Activated CD4-positive, CD25-positive, alpha-beta regulatory T cell treated with anti-CD3 and anti-CD28 coated beads, Interleukin-2, amount 50 U/mL, for 16 hours (primary cell): Measurements from ENCODE around the gene GSG1L.

Experiments
- DNase-seq: peaks from one replicate; pipeline ENCODE4 v3.0.0-alpha.2; 2020; ENCODE audit warnings: low read depth, low spot score

The GSG1L gene

GRCh38 chr16:27820646-27821345 lies 242.7 kb downstream of the GSG1L start:
- DNase-seq = no peak

DNA sequence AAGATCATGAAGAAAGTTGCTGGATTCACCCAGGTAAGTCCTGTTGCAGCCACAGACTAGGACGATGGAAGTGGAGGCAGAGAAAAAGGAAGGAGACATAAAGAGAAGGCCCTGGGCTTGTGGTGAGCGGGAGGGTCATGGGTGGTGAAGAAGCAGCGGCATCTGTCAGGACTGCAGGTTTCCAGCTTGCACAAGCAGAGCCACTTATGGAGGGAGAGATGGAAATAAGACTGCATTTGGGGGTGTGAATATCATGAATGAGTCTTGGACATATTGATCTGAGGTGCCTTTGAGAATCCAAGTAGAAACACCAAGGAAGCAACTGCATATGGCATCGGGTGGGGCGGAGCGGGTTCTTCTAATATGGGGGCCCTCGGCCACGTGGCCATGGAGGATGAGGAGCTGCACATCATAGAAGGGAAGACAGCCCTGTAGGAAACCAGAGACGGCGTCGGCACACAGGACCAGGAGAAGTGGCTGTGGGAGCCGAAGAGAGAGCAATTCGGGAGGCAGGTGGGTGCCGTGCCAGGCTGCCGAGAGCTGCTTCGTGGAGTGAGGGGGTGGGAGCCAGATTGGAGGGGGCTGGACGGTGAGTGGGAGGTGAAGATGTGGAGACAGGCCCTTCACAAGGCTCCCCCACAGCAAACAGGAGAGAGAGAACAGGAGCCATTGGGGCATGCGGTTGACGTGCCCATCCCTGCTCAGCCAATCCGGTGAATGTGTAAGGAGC lies 243.5 kb downstream of the GSG1L start:
- DNase-seq = no peak

GRCh38 chr16:27819356-27819755 lies 244.2 kb downstream of the GSG1L start:
- DNase-seq = no peak

DNA sequence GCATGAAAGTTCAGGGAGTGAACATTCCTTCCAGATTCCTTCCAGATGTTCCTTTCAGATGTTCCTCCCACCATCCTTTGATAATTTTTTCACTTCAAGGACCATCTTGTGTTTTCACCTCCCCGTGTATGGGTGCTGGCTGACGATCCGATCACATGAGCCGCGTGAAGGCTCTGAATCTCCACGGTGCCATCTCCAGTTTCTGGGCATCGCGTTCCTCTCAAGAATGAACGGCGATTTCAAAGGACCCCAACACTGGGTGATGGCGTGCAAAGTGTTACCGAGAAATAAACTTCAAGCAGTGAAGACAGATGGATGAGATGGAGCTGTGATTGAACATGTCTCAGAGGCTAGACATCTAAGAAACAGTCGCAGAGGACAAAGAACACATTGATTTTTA lies 245.3 kb downstream of the GSG1L start:
- no peak for DNase-seq

GRCh38 chr16:27817038-27817437 lies 246.5 kb downstream of the GSG1L start:
- DNase-seq = no peak

DNA sequence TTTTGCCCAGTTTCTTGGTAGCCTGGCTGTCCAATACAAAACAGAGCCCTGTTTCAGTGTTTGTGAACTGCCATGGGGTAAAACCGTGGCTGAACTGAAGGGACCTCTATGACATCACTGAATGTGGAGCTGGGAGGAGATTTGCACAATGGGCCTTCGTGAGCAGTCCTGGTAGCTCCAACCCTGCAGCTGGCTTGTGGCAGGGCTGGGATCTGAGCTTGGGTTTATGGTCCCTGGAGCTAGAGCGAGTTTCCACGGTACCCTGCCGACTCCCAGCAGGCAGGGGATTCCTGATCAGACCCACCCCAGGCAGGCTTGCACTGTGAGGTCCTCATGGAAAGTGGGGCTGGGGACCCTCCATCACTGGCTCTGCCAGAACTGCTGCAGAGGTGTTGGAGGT lies 247.0 kb downstream of the GSG1L start:
- no peak for DNase-seq

DNA sequence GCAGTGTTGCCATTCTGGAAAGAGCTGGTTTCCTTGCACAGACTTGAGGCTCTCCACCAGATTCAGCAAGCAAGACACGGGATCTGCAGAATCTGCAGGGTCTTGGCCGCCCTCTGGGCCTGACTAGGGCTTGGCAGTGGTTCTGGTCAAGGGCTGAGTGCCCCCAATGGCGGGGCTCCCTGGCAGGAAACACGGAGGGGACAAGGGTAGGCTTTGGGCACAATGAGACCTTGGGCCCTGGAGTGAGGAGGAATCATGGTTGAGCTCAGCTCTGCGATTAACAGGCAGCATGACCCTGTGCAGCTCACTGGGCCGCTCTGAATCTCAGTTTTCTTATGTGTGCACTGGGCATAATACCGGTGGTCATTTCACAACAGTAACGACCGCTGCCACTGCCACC lies 249.9 kb downstream of the GSG1L start:
- no peak for DNase-seq

GRCh38 chr16:27811881-27812280 lies 251.6 kb downstream of the GSG1L start:
- no peak for DNase-seq

DNA sequence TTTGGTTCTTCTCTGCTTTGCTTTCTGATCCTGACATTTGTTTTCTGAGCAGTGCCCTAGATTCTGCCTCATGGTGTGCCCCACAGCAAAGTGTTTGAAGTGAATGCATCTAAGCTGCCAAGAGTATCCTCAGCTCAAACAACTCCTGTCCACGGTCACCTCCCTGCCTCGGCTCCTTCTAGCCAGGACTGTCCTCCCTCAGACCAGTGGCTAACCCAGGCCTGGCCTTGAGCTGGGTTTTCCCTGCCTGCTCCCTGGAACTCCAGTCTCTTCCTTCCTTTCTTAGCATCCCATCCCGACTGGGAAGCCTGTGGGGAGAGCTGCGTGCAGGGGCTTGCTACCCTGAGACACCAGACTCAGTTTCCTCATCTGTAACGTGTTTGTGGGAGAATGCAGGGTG lies 256.5 kb downstream of the GSG1L start:
- DNase-seq = no peak

GRCh38 chr16:27806388-27806787 lies 257.1 kb downstream of the GSG1L start:
- DNase-seq = no peak

- DNase-seq = no peak
These were observed 257.6 kb downstream of the GSG1L start for GRCh38 chr16:27805828-27806351.

GRCh38 chr16:27803775-27804549 lies 259.6 kb downstream of the GSG1L start:
- no peak for DNase-seq

GRCh38 chr16:27802664-27803439 lies 260.7 kb downstream of the GSG1L start:
- no peak for DNase-seq

DNA sequence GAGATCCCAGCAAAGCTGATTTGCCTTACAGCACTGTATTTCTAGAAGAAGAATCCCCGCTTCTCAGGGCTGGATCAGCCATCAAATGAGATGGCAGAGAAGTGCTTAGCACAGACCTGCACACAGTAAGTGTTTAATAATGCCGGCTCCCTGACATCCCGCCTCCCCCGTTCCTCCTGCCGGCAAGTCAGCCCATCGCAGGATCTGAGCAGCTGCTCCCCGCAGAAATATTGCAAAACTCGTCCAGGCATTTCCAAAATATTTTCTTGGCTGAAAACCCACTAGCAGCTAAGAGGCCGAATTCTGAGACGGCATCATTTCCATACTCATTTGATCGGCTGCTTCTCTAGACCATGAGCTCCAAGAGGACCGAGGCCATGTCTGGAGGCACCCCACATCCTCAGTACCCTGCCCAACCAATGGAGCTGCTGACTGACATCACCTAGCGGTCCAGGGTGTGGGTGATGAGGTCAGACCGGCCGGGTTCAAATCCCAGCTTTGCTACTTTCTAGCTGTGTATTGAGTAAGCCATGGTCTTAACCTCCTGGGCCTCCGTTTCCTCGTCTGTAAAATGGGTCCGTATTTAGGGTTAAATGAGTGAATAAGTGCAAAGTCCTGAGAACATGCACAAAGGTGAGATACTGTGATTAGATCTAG lies 262.1 kb downstream of the GSG1L start:
- no peak for DNase-seq

DNA sequence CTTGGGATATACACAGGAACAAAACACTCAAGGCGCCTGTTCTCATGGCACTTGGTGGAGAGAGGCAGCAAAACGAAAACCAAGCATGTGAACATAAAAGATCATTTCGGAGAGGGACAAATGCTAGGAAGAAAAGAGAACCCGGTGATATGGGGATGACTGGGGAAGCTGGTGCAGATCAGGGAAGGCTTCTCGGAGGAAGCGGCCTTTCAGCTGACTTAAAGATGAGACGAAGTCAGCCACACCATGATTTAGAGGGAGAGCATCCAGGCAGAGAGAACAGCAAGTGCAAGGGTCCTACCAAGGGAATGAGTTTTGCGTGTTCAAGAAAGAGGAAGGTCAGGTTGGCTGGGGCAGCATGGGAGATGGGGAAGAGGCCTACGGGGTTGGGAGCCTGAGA lies 262.7 kb downstream of the GSG1L start:
- DNase-seq = no peak

GRCh38 chr16:27799896-27800295 lies 263.6 kb downstream of the GSG1L start:
- no peak for DNase-seq

GRCh38 chr16:27798241-27798640 lies 265.3 kb downstream of the GSG1L start:
- no peak for DNase-seq

- DNase-seq = no peak
These were observed 267.4 kb downstream of the GSG1L start for GRCh38 chr16:27795992-27796614.

DNA sequence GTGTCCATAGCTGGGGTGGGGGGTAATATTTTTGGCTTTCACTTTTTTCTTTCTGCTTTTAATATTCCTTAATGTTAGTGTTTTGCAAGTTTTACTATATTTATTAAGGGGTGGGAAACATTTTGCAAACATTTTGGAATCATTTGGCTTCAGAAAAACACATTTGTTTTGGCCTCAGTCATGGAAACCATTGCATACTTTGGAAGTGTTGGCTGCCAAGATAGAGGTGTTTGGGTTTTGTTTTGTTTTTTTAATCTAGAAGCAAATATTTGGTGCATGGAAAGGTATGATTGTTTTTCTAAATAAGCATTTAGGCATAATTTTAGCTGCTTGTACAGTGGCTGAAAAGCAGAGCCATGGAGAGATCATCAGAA lies 270.3 kb downstream of the GSG1L start:
- no peak for DNase-seq

DNA sequence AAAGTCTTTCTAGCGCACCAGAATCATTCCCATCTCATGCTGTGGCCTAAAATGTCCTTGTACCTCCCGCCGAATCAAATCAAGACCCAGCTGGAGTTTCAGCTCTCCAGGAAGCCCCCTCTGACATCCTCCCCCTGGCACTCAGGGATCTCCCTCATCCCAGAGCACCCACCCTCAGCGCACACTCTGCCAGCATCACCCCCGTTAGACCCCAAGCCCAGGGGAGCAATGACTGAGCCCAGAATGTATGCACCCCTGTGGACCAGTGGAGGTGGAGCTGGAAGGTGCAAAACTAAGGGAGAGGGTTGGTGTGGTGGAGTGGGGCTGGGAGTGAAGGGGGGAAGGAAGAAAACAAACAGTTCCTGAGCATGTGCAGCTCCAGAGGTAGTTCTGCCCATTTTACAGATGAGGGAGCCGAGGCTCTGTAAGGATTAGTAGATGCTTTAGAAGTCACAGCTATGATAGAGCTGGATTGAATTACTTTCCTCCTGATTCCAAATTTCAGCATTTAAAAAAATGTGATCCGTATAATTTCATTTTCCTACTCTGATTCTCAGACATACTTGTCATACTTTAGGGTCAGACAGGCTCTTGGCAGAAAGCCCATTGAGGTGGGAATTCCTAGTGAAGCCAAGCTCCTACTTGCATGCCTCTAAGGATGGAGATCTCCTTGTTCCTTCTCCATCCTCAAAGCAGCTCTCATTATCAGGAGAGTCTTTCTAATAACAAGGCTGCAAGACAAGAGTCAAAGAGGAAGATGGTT lies 270.8 kb downstream of the GSG1L start:
- DNase-seq = no peak
